GM12872 (cell line): ENCODE results near the gene GP1BA.

Source experiments
- CTCF ChIP-seq: IDR thresholded peaks from 3 replicates; pipeline ENCODE4 v1.5.1; 2011; ENCODE audit warnings: low read depth, mild to moderate bottlenecking, low read length, moderate library complexity; ENCODE audit not compliant: insufficient read depth

The GP1BA gene

GRCh38 chr17:4965311-4965986, 33.4 kb downstream of the GP1BA start:
- no peak for TF ChIP-seq CTCF

GRCh38 chr17:4966844-4967538, 34.9 kb downstream of the GP1BA start:
- no peak for TF ChIP-seq CTCF

- no peak for TF ChIP-seq CTCF
Measured at GRCh38 chr17:4967539-4968485, 35.7 kb downstream of the GP1BA start, which contains the start of gene SPAG7. TSS of gene SPAG7 (minus strand) at chr17:4967817. CDS start at chr17:4967804, 13 bp downstream.

GRCh38 chr17:4968486-4969046, 36.5 kb downstream of the GP1BA start:
- TF ChIP-seq CTCF: no peak

GRCh38 chr17:4969047-4969550, 37.0 kb downstream of the GP1BA start:
- TF ChIP-seq CTCF: no peak

- no peak for TF ChIP-seq CTCF
Measured at GRCh38 chr17:4969551-4970173, 37.6 kb downstream of the GP1BA start.

GRCh38 chr17:4970273-4970672, 38.2 kb downstream of the GP1BA start:
- TF ChIP-seq CTCF: no peak
